GM12878 (cell line): ENCODE results near the gene LMBR1. TPM values are rescaled to one million over a fixed set of nuclear protein-coding genes. Genes with fewer than 3 reads are reported as not detected.
A peak's percentile ranks its signal among the peaks of the same experiment; 100 is the strongest.
"Not testable (repeated sequence)": the region's sequence is repeated elsewhere in the genome, so short reads cannot be mapped to it uniquely, and the experiment has no call there.

Source experiments
- ATAC-seq: fragments of 200-7000 bp; cut with Tn5 transposase; 3 replicates; pipeline ENCODE4 v1.9.1; 2020; ENCODE audit warnings: mild to moderate bottlenecking, moderate library complexity
- BruUV-seq: library from RNA; stranded (reverse); fragments of 400-500 nt; replicated peaks from 2 replicates; lab custom pipeline; 2021; lab: Mats Ljungman, UMichigan
- CTCF ChIA-PET: fragments of 300-600 bp; sonication (Branson Sonifier 250); formaldehyde crosslinking; extraction: SDS; loops from one replicate; lab custom pipeline; 2021; ENCODE audit warnings: inconsistent platforms; lab: Yijun Ruan, JAX
- POLR2A ChIA-PET: fragments of 350-600 bp; formaldehyde crosslinking; extraction: SDS; loops from one replicate; lab custom pipeline; 2021; ENCODE audit warnings: inconsistent platforms; lab: Charles Lee
- RAD21 ChIA-PET: fragments of 300-600 bp; sonication (Branson Sonifier 250); formaldehyde crosslinking; loops from one replicate; lab custom pipeline; 2023; ENCODE audit warnings: antibody characterized with exemption; ENCODE audit not compliant: unreplicated experiment; lab: Charles Lee
- SMC1A ChIA-PET: fragments of 300-600 bp; sonication (Branson Sonifier 250); formaldehyde crosslinking; loops from one replicate; lab custom pipeline; 2023; ENCODE audit not compliant: unreplicated experiment, uncharacterized antibody; lab: Charles Lee
- DNase-seq: peaks from one replicate; pipeline ENCODE4 v3.0.0-alpha.2; 2011; ENCODE audit warnings: low read depth, low spot score
- FAIRE-seq: peaks from 3 replicates; lab custom pipeline; 2011; peaks lifted over from hg19 to GRCh38; lab: Jason Lieb, UNC
- H2AFZ ChIP-seq: 2 replicates; pipeline ENCODE4 v1.6.0; 2011; ENCODE audit warnings: low read depth, low read length, control low read depth; ENCODE audit not compliant: control insufficient read depth
- H3K27ac ChIP-seq: 2 replicates; pipeline ENCODE4 v1.5.1; 2011; ENCODE audit warnings: control low read depth; ENCODE audit not compliant: control insufficient read depth, insufficient read depth
- H3K27me3 ChIP-seq, 2 experiments: replicated peaks in 1 of 2; 2 replicates each; pipeline versions ENCODE4 v1.6.0 to v1.6.1; 2011; ENCODE audit warnings: low read length in 1 of 2; ENCODE audit not compliant: control insufficient read depth in 2 of 2, insufficient read depth in 2 of 2
- H3K36me3 ChIP-seq, 2 experiments: 2 replicates each; pipeline ENCODE4 v1.5.1; 2011; ENCODE audit warnings: low read length in 1 of 2; ENCODE audit not compliant: control insufficient read depth in 2 of 2, insufficient read depth in 2 of 2
- H3K4me1 ChIP-seq: 2 replicates; pipeline ENCODE4 v1.6.1; 2011; ENCODE audit warnings: mild to moderate bottlenecking, low read length, moderate library complexity, mixed read lengths; ENCODE audit not compliant: control insufficient read depth, insufficient read depth
- H3K4me2 ChIP-seq: 2 replicates; pipeline ENCODE4 v1.6.0; 2011; ENCODE audit warnings: control low read depth; ENCODE audit not compliant: control insufficient read depth, insufficient read depth
- H3K4me3 ChIP-seq: fragments of 200-600 bp; sonication (generic); 2 replicates; pipeline ENCODE4 v1.5.1; 2016
- H3K79me2 ChIP-seq: 2 replicates; pipeline ENCODE4 v1.6.0; 2011; ENCODE audit warnings: low read length; ENCODE audit not compliant: control insufficient read depth, insufficient read depth
- H3K9ac ChIP-seq: 2 replicates; pipeline ENCODE4 v1.8.0; 2011; ENCODE audit warnings: low read length, control low read depth, mixed read lengths; ENCODE audit not compliant: control insufficient read depth, insufficient read depth
- H3K9me3 ChIP-seq: replicated peaks from 3 replicates; pipeline ENCODE4 v1.5.1; 2011; ENCODE audit warnings: mild to moderate bottlenecking, low read length; ENCODE audit not compliant: control insufficient read depth, insufficient read depth
- H4K20me1 ChIP-seq: 2 replicates; pipeline ENCODE4 v1.6.0; 2011; ENCODE audit not compliant: control insufficient read depth, insufficient read depth
- IKZF1 ChIP-seq: fragments of 450-650 bp; conservative IDR thresholded peaks from 2 replicates; pipeline ENCODE4 v1.6.1; 2017; ENCODE audit warnings: antibody characterized with exemption, mild to moderate bottlenecking
- IKZF2 ChIP-seq, 2 experiments: fragments of 450-650 bp; IDR thresholded peaks; 2 replicates each; pipeline ENCODE4 v1.6.1; 2017; ENCODE audit warnings: mild to moderate bottlenecking in 2 of 2, moderate library complexity in 2 of 2
- MEF2A ChIP-seq: IDR thresholded peaks from 2 replicates; pipeline ENCODE4 v1.6.1; 2011; ENCODE audit warnings: low read depth, mild to moderate bottlenecking, low read length, moderate library complexity; ENCODE audit not compliant: insufficient read depth
- NFIC ChIP-seq: IDR thresholded peaks from 2 replicates; pipeline ENCODE4 v1.6.1; 2012; ENCODE audit warnings: low read depth, mild to moderate bottlenecking, inconsistent platforms, low read length, moderate library complexity
- NR2C2 ChIP-seq: IDR thresholded peaks from 2 replicates; pipeline ENCODE4 v1.6.1; 2011; ENCODE audit warnings: borderline replicate concordance, low read depth; ENCODE audit not compliant: control insufficient read depth, insufficient read length
- RUNX3 ChIP-seq: IDR thresholded peaks from 2 replicates; pipeline ENCODE4 v1.6.1; 2012; ENCODE audit warnings: low read length, inconsistent platforms
- SPI1 ChIP-seq: IDR thresholded peaks from 2 replicates; pipeline ENCODE4 v1.6.1; 2011; ENCODE audit warnings: low read depth, mild to moderate bottlenecking, low read length, moderate library complexity, borderline replicate concordance; ENCODE audit not compliant: insufficient read depth
- TAF1 ChIP-seq: IDR thresholded peaks from 2 replicates; pipeline ENCODE4 v1.6.1; 2011; ENCODE audit warnings: mild to moderate bottlenecking, low read depth, low read length, borderline replicate concordance
- TBL1XR1 ChIP-seq: IDR thresholded peaks from 2 replicates; pipeline ENCODE4 v1.6.1; 2012; ENCODE audit warnings: low read depth, low read length, improper control_type of control experiment
- WGBS: methylation state at CpG from one replicate; pipeline ENCODE4 v1.1.6; 2016; ENCODE audit warnings: low lambda C conversion rate; ENCODE audit not compliant: insufficient replicate concordance, insufficient coverage; ENCODE audit errors: missing lambda C conversion rate; 5-methylcytosine and 5-hydroxymethylcytosine counted together
- in situ Hi-C: fragments of 300-500 bp; cut with MboI; formaldehyde crosslinking; loops from 9 replicates; pipeline ENCODE4 v1.14.3; 2018; ENCODE audit warnings: mixed read lengths
- intact Hi-C: fragments of 100-400 bp; cut with micrococcal nuclease; formaldehyde crosslinking; loops from one replicate; pipeline ENCODE4 v1.14.2; 2022; ENCODE audit not compliant: unreplicated experiment
- polyA plus RNA-seq, 11 experiments: library from polyadenylated mRNA; depleted of rRNA in 4 of 11; unstranded in 6 of 11; stranded (reverse) in 5 of 11; fragments of >200 nt; fragmentation: Nextera tagmentation in 4 of 11; fragmentation: Illumina TruSeq in 1 of 11; extraction: Ambion mirVana in 4 of 11; extraction: Trizol in 1 of 11; gene quantifications; 1 replicate in 1 of 11; 2 replicates in 10 of 11; pipeline versions ENCODE4 v1.2.1 to v1.2.3, GENCODE V29; 2011 to 2016; ENCODE audit warnings: inconsistent platforms in 2 of 11, missing spikeins in 2 of 11, low read depth in 1 of 11
- total RNA-seq, 4 experiments: library from RNA; depleted of rRNA in 3 of 4; stranded (reverse); fragments of >200 nt in 3 of 4; fragmentation: Illumina TruSeq in 1 of 4; extraction: Trizol in 1 of 4; gene quantifications; 2 replicates each; pipeline versions ENCODE4 v1.2.1 to v1.2.3, GENCODE V29; 2013 to 2021

Gene LMBR1
- total and polyA plus RNA-seq, 10 of the 15 experiments (the other 5 are each of a cell fraction or from before 2014, with no cell fraction given) = 4.0 to 63.5 (median 28.8) TPM

DNA sequence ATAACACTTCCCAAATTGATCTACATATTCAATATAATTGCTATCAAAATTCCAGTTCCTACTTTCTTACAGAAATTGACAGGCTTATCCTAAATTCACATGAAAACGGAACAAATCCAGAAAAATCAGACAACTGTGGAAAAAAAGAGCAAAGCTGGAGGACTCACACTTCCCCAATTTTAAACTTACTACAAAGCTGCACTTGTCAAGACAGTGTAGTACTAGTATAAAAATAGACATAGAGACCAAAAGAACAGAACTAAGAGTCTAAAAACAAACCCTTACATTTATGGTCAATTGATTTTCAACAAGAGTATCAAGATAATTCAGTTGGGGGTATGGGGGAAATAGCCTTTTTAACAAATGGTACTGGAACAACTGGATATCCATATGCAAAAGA, 27.5 kb downstream of the LMBR1 start:
- no peak overlapping the region for H3K4me3 ChIP-seq

GRCh38 chr7:156862022-156862421, 31.0 kb downstream of the LMBR1 start:
- H3K4me2 ChIP-seq, H3K36me3 ChIP-seq, H3K79me2 ChIP-seq, SMC1A ChIA-PET, POLR2A ChIA-PET, H4K20me1 ChIP-seq, H3K4me3 ChIP-seq, H2AFZ ChIP-seq, ATAC-seq, DNase-seq, H3K4me1 ChIP-seq, intact Hi-C loops, RAD21 ChIA-PET, H3K27ac ChIP-seq, FAIRE-seq, H3K27me3 ChIP-seq, BruUV-seq, CTCF ChIA-PET, in situ Hi-C loops, H3K9ac ChIP-seq: not testable (repeated sequence)
- 93% methylated on average over 2 of the region's 2 CpGs for WGBS
- H3K9me3 ChIP-seq = peaks cover 21% of the 10 kb centered on the region; the same call in 2 of the 3 replicates

More for the DNA sequence above, 27.5 kb downstream of the LMBR1 start:
- Histone ChIP-seq H3K36me3 (peaks cover 0 to 3% of the 10 kb centered on the region in 2 experiments; a peak in 1 of 4 replicates), H3K9me3 (peaks cover 16% of the 10 kb centered on the region; the same call in 2 of the 3 replicates), H3K27me3 (no peaks in the 10 kb centered on the region)
- 0% methylated on average over 1 of the region's 1 CpG for WGBS
- no peak for DNase-seq
- CTCF ChIA-PET = interaction anchor here (0.7 kb wide), 1 partner anchor 10 kb away, joined by 3 read pairs; no protein-coding TSS in a partner anchor
- POLR2A ChIA-PET = interaction anchor here (0.7 kb wide), 1 partner anchor 1855 kb away, joined by 4 read pairs; no protein-coding TSS in a partner anchor
- BruUV-seq = no TSS peak
- TF ChIP-seq IKZF1 (0 out of 2 replicates have a peak, but pooled peaks have one; percentile 15), IKZF2 (IDR thresholded peaks at IDR 0.05) (peak in 1 of 2 experiments; percentile 19; a peak in 1 of 4 replicates), MEF2A (peak; percentile 85), TAF1 (no peak), NR2C2 (no peak), NFIC (0 out of 2 replicates have a peak, but pooled peaks have one; percentile 38), TBL1XR1 (no peak), RUNX3 (0 out of 2 replicates have a peak, but pooled peaks have one; percentile 6), SPI1 (peak; percentile 70)
- TF ChIP-seq, all 136 proteins: peak for 6
- H3K79me2 ChIP-seq = peaks cover 8% of the 10 kb centered on the region
- no peaks in the 10 kb centered on the region for H3K4me1 ChIP-seq
- no peaks in the 10 kb centered on the region for H4K20me1 ChIP-seq
- ATAC-seq (peak; percentile 60), FAIRE-seq (peak; percentile 7)
- no peak overlapping the region for H3K9ac ChIP-seq
- H2AFZ ChIP-seq = no peak overlapping the region
- no peak overlapping the region for H3K27ac ChIP-seq
- ChIA-PET RAD21 (interaction anchor here (0.9 to 1.1 kb wide), 2 partner anchors 12 to 28 kb away, joined by 3 to 5 read pairs; partner anchors contain the start of gene LMBR1), SMC1A (interaction anchor here (1.0 kb wide), 1 partner anchor 11 kb away, joined by 4 read pairs; no protein-coding TSS in a partner anchor)
- intact Hi-C loops = no loop called here
- H3K4me2 ChIP-seq = peak overlapping the region; percentile 2; the same call in 1 of the 2 replicates
- in situ Hi-C loops = no loop called here
